HepG2 (cell line): ENCODE data around the gene CLEC16A. TPM values are rescaled to one million over a fixed set of nuclear protein-coding genes. Genes with fewer than 3 reads are reported as not detected.

Experiments
- AHR ChIP-seq: IDR thresholded peaks from 2 replicates; pipeline ENCODE4 v1.6.1; 2018; ENCODE audit warnings: missing genetic modification reagents, missing compliant biosample characterization
- AKAP8 ChIP-seq: sonication (generic); formaldehyde crosslinking; IDR thresholded peaks from 2 replicates; pipeline ENCODE4 v1.5.1; 2020; ENCODE audit warnings: mild to moderate bottlenecking, missing genetic modification reagents
- ATF4 ChIP-seq, 2 experiments: fragments of 450-650 bp in 1 of 2; sonication (generic) in 1 of 2; formaldehyde crosslinking; IDR thresholded peaks; 2 replicates each; pipeline versions ENCODE4 v1.5.0 to v1.8.0; 2020 to 2022; ENCODE audit warnings: mild to moderate bottlenecking in 1 of 2, missing genetic modification reagents in 1 of 2
- ATF5 ChIP-seq: sonication (generic); formaldehyde crosslinking; IDR thresholded peaks from 2 replicates; pipeline ENCODE4 v1.4.0; 2020; ENCODE audit warnings: mild to moderate bottlenecking, low read depth, missing genetic modification reagents
- BCL6 ChIP-seq: IDR thresholded peaks from 2 replicates; pipeline ENCODE4 v1.6.1; 2016; ENCODE audit warnings: missing genetic modification reagents, missing compliant biosample characterization
- FOSL2 ChIP-seq: sonication (generic); formaldehyde crosslinking; IDR thresholded peaks from 2 replicates; pipeline ENCODE4 v1.4.0; 2020; ENCODE audit warnings: missing genetic modification reagents
- FOXP1 ChIP-seq, 2 experiments: fragments of 450-650 bp in 1 of 2; IDR thresholded peaks; 2 replicates each; pipeline ENCODE4 v1.6.1; 2017 to 2018; ENCODE audit warnings: antibody characterized with exemption in 1 of 2
- MAZ ChIP-seq, 2 experiments: sonication (generic) in 1 of 2; formaldehyde crosslinking in 1 of 2; IDR thresholded peaks; 2 replicates each; pipeline versions ENCODE4 v1.5.0 to v1.6.1; 2012 to 2020; ENCODE audit warnings: low read depth in 2 of 2, mild to moderate bottlenecking in 2 of 2, borderline replicate concordance in 1 of 2, improper control_type of control experiment in 1 of 2, low read length in 1 of 2, missing genetic modification reagents in 1 of 2, moderate library complexity in 1 of 2
- NKX3-1 ChIP-seq: sonication (generic); formaldehyde crosslinking; IDR thresholded peaks from 2 replicates; pipeline ENCODE4 v1.5.0; 2020; ENCODE audit warnings: missing genetic modification reagents
- NR2F6 ChIP-seq, 2 experiments: IDR thresholded peaks; 2 replicates each; pipeline ENCODE4 v1.6.1; 2016; ENCODE audit warnings: antibody characterized with exemption in 1 of 2, mild to moderate bottlenecking in 1 of 2
- PHF5A ChIP-seq: IDR thresholded peaks from one replicate; pipeline ENCODE4 v1.6.1; 2018; ENCODE audit warnings: low read depth, missing genetic modification reagents; ENCODE audit not compliant: unreplicated experiment
- SNAPC5 ChIP-seq: sonication (generic); formaldehyde crosslinking; IDR thresholded peaks from 2 replicates; pipeline ENCODE4 v1.8.1; 2023; ENCODE audit warnings: mild to moderate bottlenecking, missing genetic modification reagents, borderline replicate concordance
- SRF ChIP-seq: IDR thresholded peaks from 2 replicates; pipeline ENCODE4 v1.6.1; 2011; ENCODE audit warnings: mild to moderate bottlenecking, low read depth, low read length, moderate library complexity
- TFDP1 ChIP-seq: IDR thresholded peaks from 2 replicates; pipeline ENCODE4 v1.6.1; 2016; ENCODE audit warnings: missing compliant biosample characterization, missing genetic modification reagents, borderline replicate concordance
- ZMYM2 ChIP-seq: sonication (generic); formaldehyde crosslinking; IDR thresholded peaks from 2 replicates; pipeline ENCODE4 v1.8.0; 2022; ENCODE audit warnings: mild to moderate bottlenecking, missing genetic modification reagents
- ZNF138 ChIP-seq: sonication (generic); formaldehyde crosslinking; IDR thresholded peaks from 2 replicates; pipeline ENCODE4 v1.5.0; 2020; ENCODE audit warnings: mild to moderate bottlenecking, low read depth, missing genetic modification reagents
- ZNF275 ChIP-seq: sonication (generic); formaldehyde crosslinking; IDR thresholded peaks from 2 replicates; pipeline ENCODE4 v1.8.0; 2022; ENCODE audit warnings: missing genetic modification reagents, mild to moderate bottlenecking, inconsistent platforms, borderline replicate concordance
- ZNF329 ChIP-seq: sonication (generic); formaldehyde crosslinking; IDR thresholded peaks from 2 replicates; pipeline ENCODE4 v1.9.0; 2021; ENCODE audit warnings: low read depth, mild to moderate bottlenecking, missing genetic modification reagents
- ZNF451 ChIP-seq: sonication (generic); formaldehyde crosslinking; IDR thresholded peaks from 2 replicates; pipeline ENCODE4 v1.5.0; 2020; ENCODE audit warnings: mild to moderate bottlenecking, missing genetic modification reagents
- ZNF562 ChIP-seq: sonication (generic); formaldehyde crosslinking; IDR thresholded peaks from 2 replicates; pipeline ENCODE4 v1.8.0; 2022; ENCODE audit warnings: missing genetic modification reagents, borderline replicate concordance
- ZNF652 ChIP-seq: IDR thresholded peaks from 2 replicates; pipeline ENCODE4 v1.6.1; 2016; ENCODE audit warnings: low read depth, borderline replicate concordance
- ZNF720 ChIP-seq: sonication (generic); formaldehyde crosslinking; IDR thresholded peaks from 2 replicates; pipeline ENCODE4 v1.4.0; 2020; ENCODE audit warnings: missing genetic modification reagents
- ZNF768 ChIP-seq: sonication (generic); formaldehyde crosslinking; IDR thresholded peaks from 2 replicates; pipeline ENCODE4 v1.4.0; 2020; ENCODE audit warnings: missing genetic modification reagents
- ZNF776 ChIP-seq: sonication (generic); formaldehyde crosslinking; IDR thresholded peaks from 2 replicates; pipeline ENCODE4 v1.4.0; 2020; ENCODE audit warnings: mild to moderate bottlenecking, missing genetic modification reagents
- ZSCAN21 ChIP-seq: sonication (generic); formaldehyde crosslinking; IDR thresholded peaks from 2 replicates; pipeline ENCODE4 v1.8.0; 2022; ENCODE audit warnings: mild to moderate bottlenecking, missing genetic modification reagents, moderate library complexity, borderline replicate concordance
- polyA plus RNA-seq, 8 experiments: library from polyadenylated mRNA; depleted of rRNA in 3 of 8; stranded (reverse) in 7 of 8; unstranded in 1 of 8; fragments of >200 nt; fragmentation: Illumina TruSeq in 4 of 8; extraction: Trizol in 4 of 8; gene quantifications; 2 replicates each; pipeline versions ENCODE4 v1.2.1 to v1.2.3, GENCODE V29; 2011 to 2016; ENCODE audit warnings: low read depth in 4 of 8, missing spikeins in 1 of 8, mixed read lengths in 1 of 8; ENCODE audit not compliant: insufficient read depth in 1 of 8
- total RNA-seq, 5 experiments: library from RNA; depleted of rRNA; stranded (reverse); fragments of >200 nt; fragmentation: Illumina TruSeq; extraction: Trizol; gene quantifications; 2 replicates each; pipeline ENCODE4 v1.2.3, GENCODE V29; 2016; ENCODE audit warnings: low read depth in 1 of 5

The CLEC16A gene
- total and polyA plus RNA-seq, 2 of the 13 experiments (the other 11 are each of a cell fraction or from before 2014, with no cell fraction given), result 8.5 to 10.3 TPM

GRCh38 chr16:10895053-10895946 lies 49.1 kb upstream of the CLEC16A start (continued):
- no peak for TF ChIP-seq ZNF275 (CRISPR knock-in tag)
- TF ChIP-seq ZNF652 (CRISPR knock-in tag), result no peak
- TF ChIP-seq ATF4 (CRISPR knock-in tag; IDR thresholded peaks at IDR 0.05), result peak in 1 of 2 experiments; percentile 76; a peak in 2 of 4 replicates
- peak; percentile 59 for TF ChIP-seq FOSL2 (CRISPR knock-in tag)
- peak; percentile 96 for TF ChIP-seq AHR (CRISPR knock-in tag)
- TF ChIP-seq FOXP1 (IDR thresholded peaks at IDR 0.05), result no peak
- no peak for TF ChIP-seq FOXP1 (CRISPR knock-in tag; IDR thresholded peaks at IDR 0.05)
- TF ChIP-seq PHF5A (CRISPR knock-in tag), result no peak
- no peak for TF ChIP-seq MAZ (IDR thresholded peaks at IDR 0.05; ENCODE audit: borderline replicate concordance, low read depth, low read length)
- TF ChIP-seq MAZ (CRISPR knock-in tag; IDR thresholded peaks at IDR 0.05; ENCODE audit: low read depth), result peak; percentile 83
- TF ChIP-seq NKX3-1, result peak; percentile 86; the same call in 1 of the 2 replicates
- peak; percentile 24; the same call in 1 of the 2 replicates for TF ChIP-seq TFDP1 (CRISPR knock-in tag)
- TF ChIP-seq SNAPC5, result no peak
- TF ChIP-seq ZSCAN21 (CRISPR knock-in tag), result peak; percentile 96; the same call in 1 of the 2 replicates
- TF ChIP-seq SRF, result no peak
- TF ChIP-seq BCL6 (CRISPR knock-in tag), result peak; percentile 54
- no peak for TF ChIP-seq ZMYM2 (CRISPR knock-in tag)
- TF ChIP-seq ZNF329 (CRISPR knock-in tag), result peak; percentile 85
- TF ChIP-seq ZNF720 (CRISPR knock-in tag), result no peak
- peak; percentile 57; the same call in 1 of the 2 replicates for TF ChIP-seq ZNF768 (CRISPR knock-in tag)
- peak; percentile 91; the same call in 1 of the 2 replicates for TF ChIP-seq ZNF138
- peak; percentile 67; the same call in 1 of the 2 replicates for TF ChIP-seq ZNF451 (CRISPR knock-in tag)
- TF ChIP-seq NR2F6 (IDR thresholded peaks at IDR 0.05), result no peak
- TF ChIP-seq NR2F6 (CRISPR knock-in tag; IDR thresholded peaks at IDR 0.05), result peak; percentile 42; the same call in 1 of the 2 replicates
- TF ChIP-seq ZNF776 (CRISPR knock-in tag), result no peak; the same call in 1 of the 2 replicates
- 0 out of 2 replicates have a peak, but pooled peaks have one; percentile 53 for TF ChIP-seq AKAP8 (CRISPR knock-in tag)
- TF ChIP-seq ATF5 (CRISPR knock-in tag), result peak; percentile 87; the same call in 1 of the 2 replicates
- TF ChIP-seq ZNF562 (CRISPR knock-in tag), result no peak
